ENCODE results near the gene MTOR. TPM values are rescaled to one million over a fixed set of nuclear protein-coding genes. Genes with fewer than 3 reads are reported as not detected.
"Not testable (repeated sequence)": the region's sequence is repeated elsewhere in the genome, so short reads cannot be mapped to it uniquely, and the experiment has no call there.

MTOR gene
- total RNA-seq (10 to 100 TPM; 26.6 to 35.5 (median 28.6) TPM), polyA plus RNA-seq (19.2 TPM)
- long read RNA-seq, donor 1, full-length matches to known transcripts = 2 of 37 reads
- long read RNA-seq, donor 1, partial matches to known transcripts = 31 of 37 reads
- long read RNA-seq, donor 1, other reads (novel, unspliced or antisense) = 4 of 37 reads
- long read RNA-seq, donor 2, full-length matches to known transcripts = 1 of 21 reads
- long read RNA-seq, donor 2, partial matches to known transcripts = 18 of 21 reads
- long read RNA-seq, donor 2, other reads (novel, unspliced or antisense) = 2 of 21 reads
- long read RNA-seq, donor 3, full-length matches to known transcripts = 14 of 73 reads
- long read RNA-seq, donor 3, partial matches to known transcripts = 55 of 73 reads
- long read RNA-seq, donor 3, other reads (novel, unspliced or antisense) = 4 of 73 reads
- long read RNA-seq, donor 4, full-length matches to known transcripts = 1 of 13 reads
- long read RNA-seq, donor 4, partial matches to known transcripts = 10 of 13 reads
- long read RNA-seq, donor 4, other reads (novel, unspliced or antisense) = 2 of 13 reads

DNA sequence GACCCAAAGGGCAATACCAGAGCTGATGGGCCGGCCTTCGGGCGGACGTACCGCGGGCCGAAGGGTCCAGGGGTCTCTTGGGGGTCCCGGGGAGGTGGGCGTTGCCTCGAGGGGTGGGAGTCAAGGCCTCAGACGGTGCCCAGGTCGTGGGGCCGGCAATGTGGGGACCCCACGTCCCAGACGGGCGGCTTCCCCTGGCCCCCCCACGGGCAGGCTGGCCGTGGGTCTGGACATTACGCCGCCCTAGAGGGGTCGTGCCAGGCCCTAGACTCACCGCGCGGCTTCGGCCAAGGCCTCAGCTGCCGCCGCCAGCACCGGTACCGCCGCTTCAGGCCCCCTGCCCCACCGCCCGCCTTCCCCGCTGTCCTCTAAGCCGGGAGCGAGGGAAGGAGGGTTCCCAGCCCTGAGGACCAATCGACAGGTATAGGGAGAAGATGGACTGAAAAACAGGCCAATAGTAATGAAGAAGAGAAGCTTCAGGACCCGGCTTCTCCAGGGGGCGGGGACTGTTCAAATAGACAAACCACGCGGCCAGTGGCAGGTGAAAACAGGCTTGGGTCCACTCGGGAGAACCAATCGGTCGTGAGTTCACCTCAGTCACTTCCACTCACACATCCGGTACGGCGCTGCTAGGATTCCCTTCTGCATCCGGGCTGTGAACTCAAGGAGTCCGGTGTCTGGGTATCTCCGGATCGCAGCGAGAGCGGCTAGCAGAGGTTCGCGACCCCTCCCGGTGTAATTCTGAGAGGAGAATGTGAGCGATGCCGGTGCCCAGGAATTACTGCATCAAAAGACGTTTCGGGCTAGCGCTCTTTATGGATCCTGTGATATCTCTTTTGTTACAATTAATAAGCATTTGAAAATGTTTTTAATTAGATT is at the start of gene MTOR:
MTOR (minus strand) TSS at position 381 of the 879 bp plus-strand sequence. CDS start 3,142 bp downstream, outside the sequence.
- H3K4me1 ChIP-seq (ENCODE audit: control insufficient read depth, insufficient read depth, low read length) = no peaks in the 10 kb centered on the region
- no peaks in the 10 kb centered on the region for H3K27me3 ChIP-seq (ENCODE audit: control insufficient read depth, insufficient read depth)
- H3K9me3 ChIP-seq (ENCODE audit: control insufficient read depth, low read length) = no peaks in the 10 kb centered on the region
- ATAC-seq (peak; percentile 99 to 100), DNase-seq (peak; percentile 98 to 99 (median 98))
- H3K4me3 ChIP-seq (ENCODE audit: low read length) = peak within 1 kb of the TSS; percentile 90
- intact Hi-C loops (cut with DNase I) = no loop called here
- peak within 1 kb of the TSS; percentile 78 for H3K27ac ChIP-seq (ENCODE audit: low read length)
- WGBS = under 1% methylated on average over 60 of the region's 60 CpGs

DNA sequence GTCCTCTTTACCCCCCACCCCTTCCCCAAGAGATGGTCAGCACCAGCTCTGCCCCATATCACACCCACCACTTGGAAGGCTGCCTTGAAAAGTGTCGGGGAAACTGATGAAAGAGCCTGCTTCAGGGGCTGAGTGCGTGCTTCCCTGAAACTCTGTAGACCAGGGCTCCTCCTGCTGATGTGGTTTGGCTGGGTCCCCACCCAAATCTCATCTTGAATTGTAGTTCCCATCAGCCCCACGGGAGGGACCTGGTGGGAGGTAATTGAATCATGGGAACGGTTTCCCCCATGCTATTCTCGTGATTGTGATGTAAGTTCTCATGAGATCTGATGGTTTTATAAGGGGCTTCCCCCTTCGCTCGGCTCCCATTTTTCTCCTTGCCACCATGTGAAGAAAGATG is 47.0 kb upstream of the MTOR start:
- DNase-seq = no peak
- Histone ChIP-seq H3K9me3 (ENCODE audit: control insufficient read depth, low read length) (no peaks in the 10 kb centered on the region), H3K4me3 (ENCODE audit: low read length) (no peak overlapping the region), H3K4me1 (ENCODE audit: control insufficient read depth, insufficient read depth, low read length) (no peaks in the 10 kb centered on the region), H3K27me3 (ENCODE audit: control insufficient read depth, insufficient read depth) (no peaks in the 10 kb centered on the region), H3K27ac (ENCODE audit: low read length) (no peak overlapping the region)
- 85% methylated on average over 7 of the region's 7 CpGs for WGBS
- no peak for ATAC-seq
- intact Hi-C loops (cut with DNase I) = no loop called here

DNA sequence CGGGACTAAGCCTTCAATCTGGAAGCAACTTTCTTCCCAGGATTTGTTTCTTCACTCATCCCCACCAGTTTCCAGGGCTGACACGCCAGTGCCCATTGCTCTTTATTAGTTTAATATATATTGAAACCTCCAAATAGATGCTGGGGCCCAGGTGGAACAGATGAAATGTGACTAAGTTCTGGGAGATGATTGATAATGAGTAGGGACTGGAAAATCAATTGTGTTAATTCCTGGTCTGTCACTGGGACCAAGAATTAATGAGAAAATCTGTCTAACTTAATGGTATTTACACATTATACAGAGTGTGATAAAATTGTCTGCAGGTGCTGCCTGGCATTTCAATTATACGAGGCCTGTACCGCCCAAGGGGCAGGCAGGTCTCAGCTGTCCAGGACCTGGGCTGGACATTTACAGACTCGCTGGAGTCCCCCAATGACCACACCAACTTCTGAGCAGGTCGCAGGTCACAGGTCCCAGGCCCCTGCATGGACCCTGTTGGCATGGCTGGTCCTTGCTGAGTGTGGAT is 46.4 kb upstream of the MTOR start:
- 84% methylated on average over 6 of the region's 6 CpGs for WGBS
- Histone ChIP-seq H3K4me1 (ENCODE audit: control insufficient read depth, insufficient read depth, low read length) (no peaks in the 10 kb centered on the region), H3K4me3 (ENCODE audit: low read length) (no peak overlapping the region), H3K27me3 (ENCODE audit: control insufficient read depth, insufficient read depth) (no peaks in the 10 kb centered on the region), H3K27ac (ENCODE audit: low read length) (no peak overlapping the region), H3K9me3 (ENCODE audit: control insufficient read depth, low read length) (no peaks in the 10 kb centered on the region)
- no peak for ATAC-seq
- DNase-seq = no peak
- intact Hi-C loops (cut with DNase I) = no loop called here

DNA sequence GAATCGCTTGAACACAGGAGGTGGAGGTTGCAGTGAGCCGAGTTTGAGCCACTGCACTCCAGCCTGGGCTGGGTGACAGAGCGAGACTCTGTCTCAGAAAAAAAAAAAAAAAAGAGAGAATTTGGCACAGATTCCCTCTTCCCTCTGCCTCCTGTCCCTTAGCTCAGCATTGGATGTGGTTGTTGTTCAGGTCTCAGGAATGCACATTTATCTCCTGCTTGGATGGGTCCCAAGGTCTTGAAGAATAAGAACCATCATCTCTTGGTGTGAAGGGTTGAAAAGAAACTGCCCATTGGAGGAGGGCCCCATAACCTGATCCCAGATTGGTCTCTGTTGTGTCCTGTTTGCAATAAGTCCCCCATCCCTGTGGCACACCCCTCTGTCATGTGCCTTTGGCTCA is 45.5 kb upstream of the MTOR start:
- Histone ChIP-seq H3K4me3 (ENCODE audit: low read length) (no peak overlapping the region), H3K4me1 (ENCODE audit: control insufficient read depth, insufficient read depth, low read length) (no peaks in the 10 kb centered on the region), H3K27ac (ENCODE audit: low read length) (no peak overlapping the region), H3K9me3 (ENCODE audit: control insufficient read depth, low read length) (no peaks in the 10 kb centered on the region), H3K27me3 (ENCODE audit: control insufficient read depth, insufficient read depth) (no peaks in the 10 kb centered on the region)
- DNase-seq = no peak
- no peak for ATAC-seq
- intact Hi-C loops (cut with DNase I) = no loop called here
- 69% methylated on average over 3 of the region's 3 CpGs for WGBS

DNA sequence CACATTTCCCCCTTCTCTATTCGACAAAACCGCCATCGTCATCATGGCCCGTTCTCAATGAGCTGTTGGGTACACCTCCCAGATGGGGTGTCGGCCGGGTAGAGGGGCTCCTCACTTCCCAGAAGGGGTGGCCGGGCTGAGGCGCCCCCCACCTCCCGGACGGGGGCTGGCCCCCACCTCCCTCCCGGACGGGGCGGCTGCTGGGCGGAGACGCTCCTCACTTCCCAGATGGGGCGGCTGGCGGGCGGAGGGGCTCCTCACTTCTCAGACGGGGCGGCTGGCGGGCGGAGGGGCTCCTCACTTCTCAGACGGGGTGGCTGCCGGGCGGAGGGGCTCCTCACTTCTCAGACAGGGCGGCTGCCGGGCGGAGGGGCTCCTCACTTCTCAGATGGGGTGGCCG is 43.2 kb upstream of the MTOR start:
- intact Hi-C loops (cut with DNase I); ATAC-seq; H3K4me3 ChIP-seq (ENCODE audit: low read length); H3K4me1 ChIP-seq (ENCODE audit: control insufficient read depth, insufficient read depth, low read length); H3K27ac ChIP-seq (ENCODE audit: low read length); H3K27me3 ChIP-seq (ENCODE audit: control insufficient read depth, insufficient read depth); H3K9me3 ChIP-seq (ENCODE audit: control insufficient read depth, low read length): not testable (repeated sequence)
- 94% methylated on average over 29 of the region's 29 CpGs for WGBS
- peak in 1 of 3 donors; percentile 43 for DNase-seq

DNA sequence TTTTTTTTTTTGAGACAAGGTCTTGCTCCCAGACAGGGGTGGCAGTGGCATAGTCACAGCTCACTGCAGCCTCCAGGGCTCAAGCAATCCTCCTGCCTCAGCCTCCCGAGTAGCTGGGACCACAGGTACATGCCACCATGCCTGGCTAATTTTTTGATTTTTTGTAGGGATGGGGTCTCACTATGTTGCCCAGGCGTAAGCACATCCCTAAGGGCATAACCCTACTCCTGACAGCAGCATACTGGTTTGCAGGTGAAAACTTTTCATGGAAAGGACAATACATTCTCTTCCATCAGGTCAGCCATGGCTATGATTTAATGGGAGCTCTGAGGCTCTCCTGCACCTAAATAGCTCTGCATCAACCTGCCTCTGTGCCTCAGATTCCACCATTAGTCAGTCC is 40.0 kb upstream of the MTOR start:
- no peak overlapping the region for H3K4me3 ChIP-seq (ENCODE audit: low read length)
- H3K27ac ChIP-seq (ENCODE audit: low read length) = no peak overlapping the region
- WGBS = 93% methylated on average over 2 of the region's 2 CpGs
- no peak for DNase-seq
- H3K4me1 ChIP-seq (ENCODE audit: control insufficient read depth, insufficient read depth, low read length) = no peaks in the 10 kb centered on the region
- no peaks in the 10 kb centered on the region for H3K27me3 ChIP-seq (ENCODE audit: control insufficient read depth, insufficient read depth)
- intact Hi-C loops (cut with DNase I) = no loop called here
- ATAC-seq = no peak
- H3K9me3 ChIP-seq (ENCODE audit: control insufficient read depth, low read length) = no peaks in the 10 kb centered on the region

- DNase-seq = peak in 1 of 3 donors; percentile 7
- Histone ChIP-seq H3K4me1 (ENCODE audit: control insufficient read depth, insufficient read depth, low read length) (no peaks in the 10 kb centered on the region), H3K9me3 (ENCODE audit: control insufficient read depth, low read length) (no peaks in the 10 kb centered on the region), H3K27me3 (ENCODE audit: control insufficient read depth, insufficient read depth) (no peaks in the 10 kb centered on the region), H3K4me3 (ENCODE audit: low read length) (no peak overlapping the region), H3K27ac (ENCODE audit: low read length) (no peak overlapping the region)
- WGBS = 52% methylated on average over 9 of the region's 9 CpGs
- no peak for ATAC-seq
- intact Hi-C loops (cut with DNase I) = no loop called here
Measured at GRCh38 chr1:11301601-11302000, 39.2 kb upstream of the MTOR start.

DNA sequence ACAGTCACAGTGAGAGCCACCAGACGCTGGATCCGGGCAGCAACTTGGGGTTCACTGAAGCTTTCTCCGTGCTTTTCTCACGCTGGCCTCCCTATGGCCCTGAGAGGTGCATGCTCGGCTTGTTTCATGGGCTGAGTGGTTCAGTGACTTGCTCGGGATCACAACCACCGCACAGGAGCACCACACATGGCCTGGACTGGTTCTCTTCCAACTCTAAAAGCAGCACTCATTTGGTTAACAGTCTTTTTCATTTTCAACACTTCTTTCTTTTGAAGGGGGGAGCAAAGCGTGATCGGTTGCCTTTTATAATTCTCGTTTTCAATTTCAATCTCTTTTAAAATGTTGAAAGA is 36.8 kb upstream of the MTOR start:
- Histone ChIP-seq H3K9me3 (ENCODE audit: control insufficient read depth, low read length) (no peaks in the 10 kb centered on the region), H3K4me1 (ENCODE audit: control insufficient read depth, insufficient read depth, low read length) (no peaks in the 10 kb centered on the region), H3K27me3 (ENCODE audit: control insufficient read depth, insufficient read depth) (no peaks in the 10 kb centered on the region), H3K4me3 (ENCODE audit: low read length) (no peak overlapping the region), H3K27ac (ENCODE audit: low read length) (no peak overlapping the region)
- ATAC-seq (no peak), DNase-seq (no peak)
- intact Hi-C loops (cut with DNase I) = no loop called here
- 58% methylated on average over 10 of the region's 10 CpGs for WGBS

- intact Hi-C loops (cut with DNase I) = no loop called here
- H3K9me3 ChIP-seq (ENCODE audit: control insufficient read depth, low read length) = no peaks in the 10 kb centered on the region
- H3K27me3 ChIP-seq (ENCODE audit: control insufficient read depth, insufficient read depth) = no peaks in the 10 kb centered on the region
- H3K27ac ChIP-seq (ENCODE audit: low read length) = no peak overlapping the region
- ATAC-seq = no peak
- no peaks in the 10 kb centered on the region for H3K4me1 ChIP-seq (ENCODE audit: control insufficient read depth, insufficient read depth, low read length)
- H3K4me3 ChIP-seq (ENCODE audit: low read length) = no peak overlapping the region
- WGBS = 77% methylated on average over 12 of the region's 12 CpGs
- peak in 1 of 3 donors; percentile 23 for DNase-seq
Measured at GRCh38 chr1:11298390-11299224, 36.3 kb upstream of the MTOR start.

- H3K4me3 ChIP-seq (ENCODE audit: low read length); DNase-seq; ATAC-seq; H3K9me3 ChIP-seq (ENCODE audit: control insufficient read depth, low read length); intact Hi-C loops (cut with DNase I); H3K4me1 ChIP-seq (ENCODE audit: control insufficient read depth, insufficient read depth, low read length); H3K27me3 ChIP-seq (ENCODE audit: control insufficient read depth, insufficient read depth); H3K27ac ChIP-seq (ENCODE audit: low read length): not testable (repeated sequence)
- 96% methylated on average over 5 of the region's 5 CpGs for WGBS
Measured at GRCh38 chr1:11297774-11298173, 35.4 kb upstream of the MTOR start.

Measured in right cardiac atrium (tissue), 5 donors.